Measurements from ENCODE around the gene TBX15.

The TBX15 gene

GRCh38 chr1:118988186-118989005 is at the start of gene TBX15:
TBX15 (minus strand) TSS chr1:118988343; CDS start chr1:118987795, 548 bp downstream.
- DNase-seq: no peak

DNA sequence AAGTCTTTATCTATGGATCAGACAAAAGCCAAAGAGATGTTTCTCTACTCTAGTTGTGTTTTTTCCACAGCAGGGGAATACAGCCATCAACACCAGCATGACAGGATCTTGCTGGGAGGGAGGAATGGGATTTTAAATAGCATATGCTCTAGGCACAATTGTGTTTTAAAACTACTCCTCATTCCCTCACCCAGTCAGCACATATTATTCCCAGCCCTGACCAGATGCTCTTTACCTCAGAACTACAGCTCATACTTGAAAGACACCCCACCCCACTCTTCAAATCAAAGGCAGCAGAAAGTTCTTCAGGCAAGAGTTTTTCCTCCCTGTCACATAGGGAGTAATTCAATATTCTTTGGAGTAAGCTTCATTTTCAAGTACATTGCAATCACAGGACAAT is 46.2 kb upstream of the TBX15 start:
- no peak for DNase-seq

- no peak for DNase-seq
Measured at GRCh38 chr1:119032986-119033385, 44.8 kb upstream of the TBX15 start.

- no peak for DNase-seq
Measured at GRCh38 chr1:119027759-119028158, 39.6 kb upstream of the TBX15 start.

GRCh38 chr1:119026956-119027355 is 38.8 kb upstream of the TBX15 start:
- DNase-seq: no peak

DNA sequence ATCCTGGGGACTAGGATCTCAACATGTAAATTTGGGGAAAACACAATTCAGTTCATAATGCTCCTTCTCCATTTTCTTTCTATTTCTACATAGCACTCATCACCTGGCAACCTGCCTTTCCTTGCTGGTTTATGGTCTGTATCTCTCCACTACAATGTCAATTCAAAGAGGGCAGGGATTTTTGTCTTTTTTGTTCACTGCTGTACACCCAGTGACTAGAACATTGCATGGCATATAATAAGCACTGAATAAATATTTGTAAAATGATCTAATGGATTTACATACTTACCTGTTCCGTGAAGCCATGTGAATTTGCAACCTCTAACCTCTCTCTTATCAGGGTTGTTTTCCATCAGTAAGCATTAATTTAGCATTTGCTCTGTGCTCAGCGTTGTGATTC is 27.4 kb upstream of the TBX15 start:
- DNase-seq: no peak

GRCh38 chr1:119012383-119012782 is 24.2 kb upstream of the TBX15 start:
- no peak for DNase-seq

GRCh38 chr1:119011706-119012105 is 23.6 kb upstream of the TBX15 start:
- DNase-seq: no peak

GRCh38 chr1:119011116-119011515 is 23.0 kb upstream of the TBX15 start:
- DNase-seq: no peak

DNA sequence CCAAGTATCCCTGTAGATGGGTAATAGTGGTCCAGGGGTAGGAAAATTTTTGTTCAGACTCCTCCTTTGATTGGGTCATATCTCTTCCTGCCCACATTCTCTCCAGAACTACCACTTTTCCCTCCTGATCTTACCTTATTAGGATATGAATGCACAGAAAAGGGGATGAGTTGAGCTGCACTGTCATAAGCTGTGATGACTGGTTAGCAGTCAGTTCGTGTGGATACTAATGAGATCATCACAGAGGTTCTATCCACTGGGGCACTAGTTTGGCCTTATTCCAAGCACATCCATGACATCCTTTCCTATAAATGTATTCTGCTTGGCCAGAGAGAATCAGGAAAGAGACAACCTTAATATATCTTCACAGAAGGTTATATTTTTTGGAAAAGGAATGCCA is 22.1 kb upstream of the TBX15 start:
- DNase-seq: no peak

DNA sequence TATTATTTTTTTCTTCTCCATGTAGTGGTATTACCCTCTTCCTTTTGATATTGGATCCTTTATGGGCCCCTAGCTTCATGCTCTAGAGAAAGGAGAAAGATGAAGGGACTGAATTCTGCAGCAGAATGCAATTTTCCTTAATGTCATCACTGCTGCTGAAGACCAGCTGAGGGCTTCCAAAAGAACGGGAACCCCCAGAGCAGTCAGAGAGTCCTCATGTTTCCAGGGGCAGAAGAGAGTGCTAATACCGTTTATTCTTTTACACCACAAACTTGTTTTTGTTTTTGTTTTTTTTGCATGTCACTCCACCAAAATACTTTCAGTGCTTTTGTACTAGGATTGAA is 21.1 kb upstream of the TBX15 start:
- no peak for DNase-seq

- DNase-seq: no peak
Measured at GRCh38 chr1:119008483-119009311, 20.6 kb upstream of the TBX15 start.

DNA sequence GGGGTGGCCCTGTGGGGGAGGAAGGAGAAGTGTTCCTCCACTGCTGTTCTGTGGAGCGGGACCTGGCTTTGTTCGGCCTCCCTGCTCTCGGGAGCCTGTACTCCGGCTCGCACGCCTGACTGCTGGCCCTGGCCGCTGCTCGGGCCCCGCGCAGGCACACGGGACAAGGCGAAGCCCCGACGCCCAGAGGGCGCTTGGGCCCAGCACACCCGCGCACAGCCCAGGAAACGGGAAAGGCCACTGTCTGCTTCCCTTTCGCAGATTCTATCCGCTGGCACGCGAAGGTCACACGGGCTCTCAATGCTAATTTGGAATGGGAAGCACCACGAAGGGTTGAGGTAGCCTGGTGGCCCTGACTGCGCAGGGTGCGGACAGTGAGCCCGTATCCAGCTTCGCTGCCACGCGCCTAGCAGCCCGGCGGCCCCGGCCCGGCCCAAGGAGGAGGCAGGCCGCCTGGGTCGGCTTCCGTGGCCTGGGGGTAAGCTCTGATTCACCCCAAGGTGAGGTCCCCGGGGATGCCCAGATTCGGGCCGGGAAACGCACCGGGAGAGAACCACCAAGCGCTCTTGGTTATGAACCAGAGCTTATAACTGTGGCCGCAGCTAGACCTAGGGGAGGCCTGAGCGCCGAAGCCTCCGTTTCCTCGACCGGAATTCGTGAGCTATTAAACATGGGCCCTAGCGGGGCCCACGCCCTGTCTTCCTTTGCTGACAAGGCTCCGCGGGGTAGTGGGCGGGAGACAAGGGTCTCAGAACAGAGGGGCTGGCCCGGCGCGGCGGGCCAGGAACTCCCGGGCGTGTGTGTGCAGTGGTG is 19.7 kb upstream of the TBX15 start:
- DNase-seq: no peak

DNA sequence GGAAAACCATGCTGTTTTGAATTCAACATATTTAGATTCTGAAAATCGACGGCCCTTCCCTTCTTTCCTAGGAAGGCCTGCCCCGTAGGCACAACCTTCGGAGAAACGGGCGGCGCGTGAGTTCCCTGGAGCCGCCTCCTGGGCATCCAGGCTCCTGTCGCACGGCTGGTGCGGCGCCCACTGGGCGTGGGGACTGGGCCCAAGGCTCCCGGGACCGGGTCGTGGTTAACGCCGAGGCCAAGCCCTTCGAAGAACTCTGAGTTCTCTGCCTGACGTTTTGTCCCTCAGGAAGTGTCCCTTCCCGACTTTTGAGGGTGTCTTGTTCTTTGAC is 19.2 kb upstream of the TBX15 start:
- no peak for DNase-seq

DNA sequence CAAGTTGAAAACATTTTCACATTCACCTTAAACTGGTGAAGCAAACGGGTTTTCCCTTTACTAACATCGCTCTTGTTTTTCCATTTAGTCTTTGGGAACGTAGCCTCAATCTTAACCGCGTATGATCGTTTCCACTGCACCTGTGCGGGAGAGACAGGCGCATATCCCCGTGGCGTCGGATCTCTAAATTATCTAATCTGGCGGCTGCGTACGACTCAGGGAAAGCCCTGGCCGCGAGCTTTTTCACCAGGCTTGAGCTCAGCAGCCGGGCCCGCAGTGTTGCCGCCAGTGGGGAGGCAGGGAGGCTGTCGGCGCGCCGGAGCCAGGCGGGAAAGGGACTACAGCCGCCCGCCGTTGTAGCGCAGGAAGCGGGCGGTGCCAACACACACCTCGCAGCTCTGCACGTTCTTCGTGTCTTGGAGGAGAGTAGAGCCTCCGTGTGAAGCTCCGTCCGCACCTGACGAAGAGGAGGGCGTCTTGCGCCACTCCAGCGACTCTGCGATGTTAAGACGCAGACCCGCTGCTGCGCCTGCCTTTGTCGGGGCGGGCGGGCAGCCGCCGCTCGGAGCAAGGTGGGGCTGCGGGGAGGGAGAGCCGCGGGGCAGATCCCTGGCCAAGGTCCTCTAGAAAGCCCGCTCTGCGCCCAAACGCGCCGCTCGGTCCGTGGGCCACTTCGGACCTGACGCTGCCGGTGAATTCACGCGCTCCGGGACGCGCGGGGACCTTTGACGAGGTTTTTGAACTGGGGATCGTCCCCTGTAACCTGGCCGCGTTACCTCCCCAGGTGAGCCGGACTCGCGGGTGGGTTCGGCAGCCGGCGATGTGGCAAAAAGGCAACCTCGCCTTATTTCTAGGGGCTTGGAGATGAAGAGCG is 18.5 kb upstream of the TBX15 start:
- DNase-seq: no peak

GRCh38 chr1:119005724-119006405 is 17.7 kb upstream of the TBX15 start:
- DNase-seq: no peak

DNA sequence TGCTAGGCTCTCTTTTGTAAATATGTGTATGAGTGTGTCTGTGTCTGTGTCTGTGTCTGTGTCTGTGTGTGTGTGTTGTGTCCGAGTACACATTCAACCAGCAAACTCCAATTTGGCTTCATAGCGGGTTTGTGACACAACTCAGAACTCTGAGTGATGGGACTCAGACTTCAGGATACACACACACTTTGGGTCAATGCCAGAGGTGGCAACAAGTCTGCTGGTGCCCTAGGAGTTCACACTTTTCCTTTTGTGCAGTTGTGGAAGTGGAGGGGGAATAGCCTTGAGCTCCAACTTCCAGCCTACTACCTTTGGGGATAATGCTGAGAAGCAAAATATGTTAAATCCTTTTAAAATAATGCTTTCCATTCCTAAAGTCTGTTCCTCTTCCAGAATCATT is 16.6 kb upstream of the TBX15 start:
- DNase-seq: no peak

- no peak for DNase-seq
Measured at GRCh38 chr1:119004129-119004527, 16.0 kb upstream of the TBX15 start.

GRCh38 chr1:119003413-119004128 is 15.4 kb upstream of the TBX15 start:
- DNase-seq: no peak

GRCh38 chr1:119002028-119002686 is 14.0 kb upstream of the TBX15 start:
- no peak for DNase-seq

Measured in NCI-H1105 (cell line).